NCI-H2196 treated with DMSO at 0.1 percent for 48 hours (cell line): ENCODE data around the gene MROH2B.
"Not testable (repeated sequence)": the region's sequence is repeated elsewhere in the genome, so short reads cannot be mapped to it uniquely, and the experiment has no call there.

Experiments
- DNase-seq: peaks from one replicate; lab custom pipeline; 2025; ENCODE audit not compliant: unreplicated experiment; lab: John Stamatoyannopoulos, UW

MROH2B gene

DNA sequence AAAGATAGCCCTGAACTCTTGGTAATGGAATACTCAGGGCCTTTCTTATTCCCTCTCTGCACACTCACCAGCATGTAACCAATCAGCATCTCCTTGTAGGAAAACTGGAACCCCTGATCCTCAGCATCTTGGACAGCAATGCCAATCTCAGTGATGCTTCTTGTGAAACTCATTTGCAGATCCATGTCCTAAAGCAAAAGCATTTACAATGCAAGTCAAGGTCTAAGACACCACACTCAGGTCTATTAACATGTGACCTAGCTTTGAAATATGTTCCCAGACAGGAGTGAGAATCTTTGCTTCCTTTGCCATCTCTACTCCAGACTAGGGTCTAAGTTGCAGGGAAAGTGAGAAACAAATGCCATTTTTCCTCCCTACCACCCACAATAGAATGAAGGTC lies 38.2 kb downstream of the MROH2B start:
- no peak for DNase-seq

DNA sequence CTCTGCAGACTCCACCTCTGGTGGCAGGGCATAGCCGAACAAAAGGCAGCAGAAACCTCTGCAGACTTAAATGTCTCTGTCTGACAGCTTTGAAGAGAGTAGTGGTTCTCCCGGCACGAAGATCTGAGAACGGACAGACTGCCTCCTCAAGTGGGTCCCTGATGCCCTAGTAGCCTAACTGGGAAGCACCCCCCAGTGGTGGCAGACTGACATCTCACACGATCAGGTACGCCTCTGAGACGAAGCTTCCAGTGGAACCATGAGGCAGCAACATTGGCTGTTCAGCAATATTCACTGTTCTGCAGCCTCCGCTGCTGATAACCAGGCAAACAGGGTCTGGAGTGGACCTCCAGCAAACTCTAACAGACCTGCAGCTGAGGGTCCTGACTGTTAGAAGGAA lies 48.5 kb downstream of the MROH2B start:
- not testable (repeated sequence) for DNase-seq

DNA sequence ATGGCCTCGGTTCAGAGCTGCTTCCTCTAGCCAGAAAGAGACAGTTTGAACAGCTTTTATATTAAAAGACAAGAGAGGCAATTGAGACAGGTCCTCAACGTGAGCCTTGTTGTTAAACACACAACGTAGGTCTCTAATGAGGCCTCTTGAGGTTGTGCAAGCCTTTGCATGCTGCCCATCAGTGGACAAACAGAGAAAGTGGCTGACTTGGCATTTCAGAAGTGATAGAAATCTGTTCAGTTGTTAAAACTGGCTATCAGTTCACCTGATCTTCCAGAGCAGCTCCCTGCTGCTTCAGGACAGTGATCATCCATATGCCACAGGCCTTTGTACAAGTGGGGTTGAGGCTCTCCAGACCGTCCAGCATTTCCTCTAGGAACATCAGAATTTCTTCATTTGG lies 58.8 kb downstream of the MROH2B start:
- no peak for DNase-seq

DNA sequence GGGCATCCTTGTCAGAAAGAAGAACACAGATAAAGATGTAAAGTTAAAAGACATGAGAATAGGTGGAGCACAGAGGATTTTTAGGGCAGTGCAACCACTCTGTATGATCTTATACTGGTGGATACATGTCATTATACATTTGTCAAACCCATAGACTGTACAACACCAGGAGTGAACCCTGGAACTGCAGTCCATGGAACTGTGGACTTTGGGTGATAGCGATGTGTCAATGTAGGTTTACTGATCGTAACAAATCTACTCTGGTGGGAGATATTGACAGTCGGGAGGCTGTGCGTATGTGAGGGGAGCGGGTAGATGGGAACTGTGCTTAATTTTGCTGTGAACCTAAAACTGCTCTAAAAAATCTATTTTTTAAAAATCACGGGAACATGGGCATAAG lies 60.6 kb downstream of the MROH2B start:
- no peak for DNase-seq

DNA sequence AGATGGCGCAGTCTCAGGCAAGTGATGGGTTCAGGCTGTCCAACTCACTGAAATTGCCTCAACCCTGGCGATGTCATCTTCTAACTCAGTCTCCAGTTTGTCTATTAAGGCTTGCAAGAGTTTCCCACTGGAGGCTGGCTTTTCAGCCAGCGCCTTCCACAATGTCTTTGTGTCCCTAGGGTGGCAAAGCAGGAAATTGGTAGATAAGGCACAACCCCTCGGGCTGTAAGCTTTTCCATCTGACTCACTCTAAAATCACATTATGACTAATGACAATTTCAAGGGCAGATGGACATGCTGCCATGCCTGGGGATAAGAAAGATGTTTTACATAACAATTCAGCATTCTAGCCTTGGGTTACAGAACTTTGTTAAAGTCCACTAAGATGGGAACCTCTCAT lies 61.9 kb downstream of the MROH2B start:
- no peak for DNase-seq

DNA sequence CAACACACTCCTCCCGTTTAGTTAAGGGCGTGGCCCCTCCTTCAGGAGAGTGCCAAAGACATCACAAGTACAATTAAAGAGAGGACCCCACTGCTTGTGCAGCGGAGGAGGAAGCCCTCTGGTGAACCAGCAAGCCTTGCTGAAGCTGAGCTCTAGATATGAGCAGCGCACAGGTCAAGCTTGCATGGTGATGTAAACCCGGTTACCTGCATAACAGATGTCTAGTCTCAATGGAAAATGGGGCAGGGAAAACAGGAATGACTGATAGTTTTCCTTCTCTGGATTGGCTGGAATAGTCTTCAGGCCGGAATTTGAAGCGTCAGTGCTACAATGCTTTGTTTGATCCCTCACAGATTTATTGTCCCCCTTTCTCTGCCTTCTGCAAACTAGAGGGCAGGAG lies 66.2 kb downstream of the MROH2B start:
- no peak for DNase-seq

DNA sequence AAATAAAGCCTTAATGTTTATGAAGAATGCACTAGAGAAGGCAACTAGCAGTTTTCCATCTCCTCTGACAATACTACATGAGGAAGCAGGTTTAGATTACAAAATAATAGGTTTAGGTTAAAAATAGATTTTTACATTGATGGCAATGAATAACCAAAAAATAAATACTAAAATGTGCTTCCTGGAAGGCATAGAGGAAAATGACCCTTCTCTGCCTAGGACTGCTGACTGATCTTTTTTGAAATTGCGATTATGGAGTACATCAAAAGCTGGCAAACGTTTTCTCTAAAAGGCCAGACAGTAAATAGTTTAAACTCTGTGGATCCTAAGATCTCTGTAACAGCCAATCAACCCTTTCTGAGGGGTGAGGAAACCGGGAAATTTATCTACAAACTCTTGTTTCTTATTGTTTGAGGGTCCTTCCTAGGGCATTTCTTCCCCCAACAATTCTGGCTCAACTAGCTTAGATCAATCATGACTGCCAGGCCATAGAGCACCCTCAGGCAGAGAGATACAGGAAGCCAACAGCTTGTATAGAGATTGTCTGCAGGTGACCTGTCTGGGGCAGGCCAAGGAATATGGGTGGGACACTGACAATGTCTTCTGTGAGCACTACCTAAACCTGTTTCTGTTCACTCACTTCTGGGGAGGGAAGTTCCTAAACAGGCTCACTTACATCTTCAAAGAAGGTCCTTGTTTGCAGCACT lies 67.3 kb downstream of the MROH2B start:
- no peak for DNase-seq

DNA sequence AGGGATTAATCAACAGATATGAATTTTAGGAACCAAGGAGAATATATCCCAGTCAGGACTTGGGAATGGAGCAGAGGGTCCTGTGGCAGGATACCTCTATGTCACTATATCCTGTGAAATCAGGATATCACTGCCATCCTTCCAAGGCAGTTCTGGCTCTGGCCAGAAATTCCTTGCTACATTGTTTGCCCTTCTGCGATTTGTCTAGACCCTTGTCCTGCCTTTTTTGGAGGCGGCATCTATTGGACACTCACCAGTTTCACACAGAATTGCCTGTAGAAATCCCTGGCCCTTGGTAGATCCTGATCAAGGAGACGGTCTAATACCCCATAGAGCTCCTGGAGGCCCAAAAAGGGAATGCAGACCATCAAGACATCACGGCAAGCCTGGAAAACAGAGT lies 71.2 kb downstream of the MROH2B start:
- DNase-seq: no peak

DNA sequence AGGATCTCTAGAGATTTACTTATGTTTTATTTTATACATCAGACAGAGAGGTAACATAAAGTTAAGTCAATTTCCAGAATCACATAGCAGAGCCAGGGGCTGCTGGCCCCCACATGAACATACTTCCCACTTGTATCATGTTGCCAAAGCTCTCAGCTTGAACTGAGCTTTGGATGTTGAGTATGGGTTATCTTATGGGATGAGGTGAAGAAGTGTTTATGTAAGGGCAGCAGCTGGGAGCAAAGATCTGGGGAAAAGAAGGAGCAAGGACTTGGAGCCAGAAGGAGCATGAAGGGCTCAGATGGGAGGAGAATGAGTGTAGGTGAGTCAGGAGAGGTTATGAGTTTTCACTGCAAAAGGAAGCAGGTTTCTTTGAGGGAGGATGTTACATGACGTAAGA lies 72.0 kb downstream of the MROH2B start:
- DNase-seq: no peak

DNA sequence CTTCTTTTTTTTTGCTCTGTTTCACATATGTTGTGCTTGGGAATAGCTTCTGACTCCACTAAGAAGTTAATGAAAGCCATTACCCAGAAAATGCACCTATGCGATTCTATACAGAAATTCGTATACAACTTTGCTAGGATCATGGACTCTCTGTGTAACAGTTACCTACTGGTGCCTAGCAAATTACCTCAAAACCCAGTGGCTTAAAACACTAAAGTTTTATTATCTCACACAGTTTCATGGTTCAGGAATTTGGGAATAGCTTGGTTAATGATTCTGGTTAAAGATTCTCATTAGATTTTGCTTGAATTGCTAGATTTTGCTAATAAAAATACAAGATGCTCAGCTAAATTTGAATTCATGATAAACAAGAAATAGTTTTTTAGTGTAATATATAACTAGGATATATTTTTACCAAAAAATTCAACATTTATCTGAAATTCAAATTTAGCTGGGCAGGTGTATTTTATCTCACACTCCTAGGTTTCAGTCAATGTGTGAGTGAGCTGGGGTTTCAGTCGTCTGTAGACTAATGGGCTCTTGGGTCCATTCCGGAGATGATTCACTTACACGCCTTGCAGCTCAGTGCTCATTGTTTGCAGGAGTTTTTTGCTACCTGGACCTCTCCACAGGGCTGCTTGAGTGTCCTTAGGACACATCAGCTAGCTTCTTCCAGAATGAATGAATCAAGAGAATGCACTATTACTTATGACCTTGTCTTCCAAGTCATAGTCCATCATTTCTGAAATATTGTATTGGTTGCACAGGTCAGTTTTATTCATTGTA lies 75.1 kb downstream of the MROH2B start:
- DNase-seq: no peak

DNA sequence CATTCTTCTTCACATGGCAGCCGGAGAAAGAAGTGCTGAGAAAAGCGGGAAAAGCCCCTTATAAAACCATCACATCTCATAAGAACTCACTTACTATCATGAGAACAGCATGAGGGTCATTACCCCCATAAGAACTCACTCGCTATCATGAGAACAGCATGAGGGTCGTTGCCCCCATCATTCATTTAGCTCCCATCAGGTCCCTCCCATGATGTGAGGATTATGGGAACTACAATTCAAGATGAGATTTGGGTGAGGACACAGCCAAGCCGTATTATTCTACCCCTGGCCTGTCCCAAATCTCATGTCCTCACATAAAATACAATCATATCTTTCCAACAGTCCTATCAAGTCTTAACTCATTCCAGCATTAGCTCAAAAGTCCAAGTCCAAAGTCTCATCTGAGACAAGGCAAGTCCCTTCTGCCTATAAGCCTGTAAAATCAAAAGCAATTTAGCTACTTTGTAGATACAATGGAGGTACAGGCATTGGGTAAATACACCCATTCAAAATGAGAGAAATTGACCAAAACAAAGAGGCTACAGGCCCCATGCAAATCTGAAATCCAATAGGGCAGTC lies 79.1 kb downstream of the MROH2B start:
- no peak for DNase-seq

DNA sequence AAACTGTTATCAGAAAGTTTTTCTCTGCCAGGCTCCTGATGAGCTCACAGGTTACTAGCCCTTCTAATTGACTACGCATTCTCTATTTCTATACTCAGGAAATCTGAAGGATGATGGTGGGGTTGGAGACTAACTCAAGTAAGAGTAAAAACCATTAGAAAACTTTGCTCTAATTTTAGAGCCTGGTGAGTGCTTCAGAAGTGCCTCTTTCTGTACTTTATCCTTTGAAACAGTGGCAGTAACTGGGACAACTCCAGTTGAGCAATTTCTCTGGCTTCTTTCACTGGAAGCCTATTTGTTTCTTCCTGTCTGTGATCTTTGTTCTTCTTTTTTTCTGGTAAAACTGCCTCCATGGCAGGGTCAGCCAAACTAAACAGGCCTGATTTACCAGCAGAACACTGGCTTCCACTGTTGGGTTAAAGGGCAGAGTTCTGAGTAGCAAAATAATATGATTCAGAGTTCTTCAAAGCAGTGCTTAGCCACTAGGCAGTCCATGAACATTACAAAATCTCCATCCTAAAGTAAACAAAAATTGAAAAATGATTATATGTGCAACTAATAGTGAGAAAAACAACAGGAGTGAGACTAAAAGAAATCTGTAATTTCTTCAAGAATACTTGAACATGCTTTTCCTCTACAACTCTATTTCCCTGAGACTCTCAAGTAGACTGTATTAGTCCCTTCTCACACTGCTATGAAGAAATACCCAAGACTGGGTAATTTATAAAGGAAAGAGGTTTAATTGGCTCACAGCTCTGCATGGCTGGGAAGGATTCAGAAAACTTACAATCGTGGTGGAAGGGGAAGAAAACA lies 79.8 kb downstream of the MROH2B start:
- no peak for DNase-seq

DNA sequence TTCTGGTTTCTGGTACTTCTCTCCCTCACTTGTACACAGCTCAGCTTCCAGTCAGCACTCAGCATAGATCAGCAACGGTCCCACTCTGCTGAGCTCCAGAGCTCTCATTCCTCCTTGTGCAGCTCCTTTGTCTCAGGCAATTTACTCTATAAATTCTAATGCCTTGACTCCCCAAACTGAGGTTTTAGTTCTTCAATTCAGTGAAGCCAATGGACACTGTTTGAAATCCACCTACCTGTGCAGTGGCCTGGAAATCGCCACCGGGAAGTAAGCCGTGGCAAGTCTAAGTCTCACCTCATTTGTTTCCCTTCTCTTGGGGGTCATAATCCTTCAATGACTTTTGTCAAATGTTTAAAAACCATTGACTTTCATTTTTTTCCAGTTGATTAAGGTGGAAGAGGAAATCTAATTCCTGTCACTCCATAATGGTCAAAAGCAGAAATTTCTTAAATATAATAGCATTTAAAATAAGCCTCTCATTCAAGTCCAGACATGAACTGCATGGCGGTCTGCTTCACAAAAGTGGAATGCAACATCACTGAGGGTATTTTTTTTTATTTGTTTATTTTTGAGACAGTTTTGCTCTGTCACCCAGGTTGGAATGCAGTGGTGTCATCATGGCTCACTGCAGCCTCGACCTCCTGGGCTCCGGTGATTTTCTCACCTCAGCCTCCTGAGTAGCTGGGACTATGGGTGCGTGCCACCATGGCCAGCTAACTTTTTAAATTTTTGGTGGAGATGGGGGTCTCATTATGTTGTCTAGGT lies 82.2 kb downstream of the MROH2B start:
- no peak for DNase-seq

DNA sequence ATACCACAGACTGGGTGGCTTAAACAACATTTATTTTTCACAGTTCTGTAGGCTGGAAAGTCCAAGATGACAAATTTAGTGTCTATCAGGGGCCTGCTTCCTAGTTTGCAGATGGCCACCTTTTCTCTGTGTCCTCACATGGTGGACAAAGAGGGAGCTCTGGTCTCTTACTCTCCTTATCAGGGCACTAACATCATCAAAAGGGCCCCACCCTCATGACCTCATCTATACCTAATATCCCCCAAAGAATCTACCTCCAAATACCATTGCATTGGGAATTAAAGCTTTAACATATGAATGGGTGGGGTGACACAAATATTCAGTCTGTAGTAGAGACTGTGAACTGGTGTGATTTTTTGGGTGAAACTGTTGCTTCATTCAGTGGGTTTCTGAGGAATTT lies 83.8 kb downstream of the MROH2B start:
- DNase-seq: no peak

DNA sequence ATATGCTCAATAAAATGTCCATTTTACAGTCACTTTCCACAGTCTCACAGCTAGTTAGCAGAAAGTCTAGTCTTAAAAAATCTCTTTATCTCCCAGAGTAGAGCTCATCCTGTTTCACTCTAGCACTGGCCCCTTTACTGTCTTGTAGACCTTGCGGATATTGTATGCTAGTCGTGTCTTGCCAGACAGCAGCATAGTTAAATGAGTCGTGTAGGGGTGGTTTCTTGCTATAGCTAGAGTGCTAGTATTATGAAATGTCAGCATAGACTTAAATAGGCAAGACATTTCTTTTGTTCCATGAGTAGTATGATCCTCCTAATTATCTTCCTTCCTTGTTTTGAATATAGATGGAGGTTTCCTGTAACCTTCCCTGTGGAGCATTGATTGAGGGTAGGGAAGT lies 84.5 kb downstream of the MROH2B start:
- DNase-seq: no peak

DNA sequence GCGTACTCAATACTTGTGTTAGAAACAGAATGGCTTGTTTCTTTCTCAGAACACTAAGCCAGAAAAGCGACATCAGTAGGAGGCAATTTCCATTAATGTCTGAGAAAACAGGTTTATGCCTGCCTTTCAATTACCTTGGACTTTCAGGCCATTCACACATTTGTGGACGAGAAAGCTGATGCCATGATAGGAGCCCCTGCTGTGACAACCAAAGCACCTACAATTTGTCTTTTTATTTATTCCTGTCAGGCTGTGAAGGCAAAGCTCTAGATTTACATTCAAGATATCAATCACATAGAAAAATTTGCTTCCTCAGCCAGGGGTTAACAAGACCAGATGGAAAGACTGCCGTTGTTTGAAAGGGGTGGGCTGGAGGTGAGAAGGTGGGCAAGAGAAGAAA lies 85.6 kb downstream of the MROH2B start:
- no peak for DNase-seq

DNA sequence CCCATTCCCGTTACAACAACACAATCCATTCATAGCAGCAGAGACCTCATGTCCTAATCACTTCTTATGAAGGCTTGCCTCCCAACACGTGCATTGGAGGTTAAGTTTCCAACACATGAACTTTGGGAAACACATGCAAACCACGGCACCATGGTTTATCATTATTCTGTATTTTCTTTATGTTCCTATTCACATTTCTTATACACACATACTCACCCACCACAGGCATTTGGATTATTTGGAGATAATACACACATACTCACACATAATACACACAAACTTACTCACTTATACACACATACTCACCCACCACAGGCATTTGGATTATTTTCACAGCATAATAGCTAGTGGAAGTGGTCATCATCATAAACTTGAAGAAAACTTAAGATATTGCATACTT lies 86.3 kb downstream of the MROH2B start:
- DNase-seq: no peak

DNA sequence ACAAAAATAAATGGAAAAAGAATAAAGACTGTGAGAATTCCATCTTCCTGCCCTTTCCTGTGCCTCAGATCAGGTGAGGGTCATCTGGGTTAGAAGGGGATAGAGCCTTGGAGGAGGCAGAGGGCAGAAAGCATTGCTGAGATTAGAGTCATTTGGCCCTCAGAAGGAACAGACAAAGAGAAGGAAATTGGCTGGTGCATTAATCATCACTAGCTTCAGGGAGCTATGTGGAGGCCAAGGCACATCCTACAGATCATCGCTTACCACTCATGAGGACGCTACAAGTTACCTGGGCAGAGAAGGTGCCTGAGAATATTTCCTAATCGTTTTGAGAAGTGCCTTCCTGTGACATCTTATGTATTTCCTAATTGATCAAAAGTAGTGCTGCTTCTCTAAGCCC lies 87.4 kb downstream of the MROH2B start:
- no peak for DNase-seq

DNA sequence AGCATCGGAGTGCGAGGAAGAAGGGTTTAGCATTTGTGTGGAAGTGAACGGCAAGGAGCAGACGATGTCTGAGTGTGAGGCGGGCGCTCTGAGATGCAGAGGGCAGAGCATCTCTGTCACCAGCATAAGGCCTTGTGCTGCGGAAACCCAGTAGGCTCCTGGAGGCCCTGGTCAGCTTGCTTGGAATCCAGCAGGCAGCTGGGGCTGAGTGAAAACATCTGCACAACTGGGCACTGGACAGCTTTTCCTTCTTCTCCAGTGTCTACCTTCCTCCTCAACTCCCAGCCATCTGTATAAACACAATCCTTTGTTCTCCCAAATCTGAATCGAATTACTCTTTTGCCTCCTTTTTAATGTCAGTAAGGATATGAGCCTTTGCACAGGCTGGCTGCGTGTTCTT lies 89.7 kb downstream of the MROH2B start:
- no peak for DNase-seq

DNA sequence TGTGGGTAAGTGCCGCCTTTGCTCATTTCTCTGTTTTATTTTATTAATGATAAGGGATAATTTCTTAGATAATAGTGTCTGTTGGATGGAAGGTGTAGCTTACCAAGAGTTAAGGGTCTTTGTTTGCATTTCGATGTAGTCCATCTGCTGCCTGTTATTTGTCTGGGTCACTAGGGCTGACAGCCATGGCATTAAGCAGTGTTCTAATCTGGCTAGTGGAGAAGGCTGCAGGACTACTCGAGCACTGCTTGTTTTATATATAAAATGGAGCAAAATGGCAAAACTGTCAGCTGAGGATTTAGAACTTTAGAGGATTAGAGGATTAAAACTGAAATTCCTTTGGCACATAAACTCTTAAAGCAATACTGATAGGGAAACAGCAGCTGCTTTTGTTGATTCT lies 94.3 kb downstream of the MROH2B start:
- no peak for DNase-seq

DNA sequence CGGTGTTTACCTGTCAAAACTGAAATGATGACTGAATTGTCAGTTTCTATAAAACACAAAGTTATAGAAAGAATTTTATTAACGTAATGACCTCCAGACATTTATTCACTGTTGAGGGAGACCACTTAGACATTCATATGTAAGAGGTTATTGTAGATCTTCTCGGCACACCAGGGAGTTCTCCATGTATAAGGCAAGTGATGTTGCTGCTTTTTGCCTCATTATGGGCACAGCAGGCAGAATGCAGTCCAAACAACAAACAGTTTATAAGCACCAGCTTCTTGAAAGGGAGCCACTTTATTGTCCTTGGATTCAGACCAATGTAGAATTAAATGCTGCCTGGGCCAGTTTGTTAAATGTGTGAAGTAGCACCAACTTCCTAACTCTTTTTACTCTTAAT lies 95.1 kb downstream of the MROH2B start:
- DNase-seq: no peak
